SK-N-DZ (cell line): ENCODE results near the gene TMEM82.

Source experiments
- DNase-seq: peaks from one replicate; pipeline ENCODE4 v3.0.0-alpha.2; 2015; ENCODE audit warnings: low spot score

TMEM82 gene

GRCh38 chr1:15735304-15736037 lies 6.8 kb upstream of the TMEM82 start:
- DNase-seq: no peak

GRCh38 chr1:15736038-15736891 lies 6.0 kb upstream of the TMEM82 start, which contains the start of gene SLC25A34:
TSS of gene SLC25A34 (plus strand) at chr1:15736258. CDS start at chr1:15736486, 228 bp downstream.
- DNase-seq: peak; percentile 84

- DNase-seq: no peak
Observed at GRCh38 chr1:15736892-15737261, 5.4 kb upstream of the TMEM82 start.

GRCh38 chr1:15737324-15738319 lies 4.7 kb upstream of the TMEM82 start:
- DNase-seq: no peak

GRCh38 chr1:15738416-15739113 lies 3.7 kb upstream of the TMEM82 start:
- peak; percentile 36 for DNase-seq

DNA sequence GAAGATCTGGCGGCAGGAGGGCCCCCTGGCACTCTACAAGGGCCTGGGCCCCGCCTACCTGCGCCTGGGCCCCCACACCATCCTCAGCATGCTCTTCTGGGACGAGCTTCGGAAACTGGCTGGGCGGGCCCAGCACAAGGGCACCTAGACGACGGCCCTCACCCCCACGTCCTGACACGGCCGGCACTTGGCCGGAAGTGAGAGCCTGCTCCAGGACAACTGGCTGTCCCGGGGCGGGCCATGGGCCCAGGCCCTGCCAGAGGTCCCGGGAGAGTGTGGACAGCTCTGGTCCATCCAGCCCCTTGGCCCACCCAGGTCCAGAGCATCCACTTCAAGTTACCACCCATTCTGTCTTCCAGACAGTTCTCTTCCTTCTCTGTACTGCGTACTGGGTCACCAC lies 3.0 kb upstream of the TMEM82 start:
- DNase-seq: no peak

- no peak for DNase-seq
Observed at GRCh38 chr1:15739745-15740144, 2.6 kb upstream of the TMEM82 start.

GRCh38 chr1:15740924-15741850 lies 1.1 kb upstream of the TMEM82 start:
- DNase-seq: peak; percentile 64

DNA sequence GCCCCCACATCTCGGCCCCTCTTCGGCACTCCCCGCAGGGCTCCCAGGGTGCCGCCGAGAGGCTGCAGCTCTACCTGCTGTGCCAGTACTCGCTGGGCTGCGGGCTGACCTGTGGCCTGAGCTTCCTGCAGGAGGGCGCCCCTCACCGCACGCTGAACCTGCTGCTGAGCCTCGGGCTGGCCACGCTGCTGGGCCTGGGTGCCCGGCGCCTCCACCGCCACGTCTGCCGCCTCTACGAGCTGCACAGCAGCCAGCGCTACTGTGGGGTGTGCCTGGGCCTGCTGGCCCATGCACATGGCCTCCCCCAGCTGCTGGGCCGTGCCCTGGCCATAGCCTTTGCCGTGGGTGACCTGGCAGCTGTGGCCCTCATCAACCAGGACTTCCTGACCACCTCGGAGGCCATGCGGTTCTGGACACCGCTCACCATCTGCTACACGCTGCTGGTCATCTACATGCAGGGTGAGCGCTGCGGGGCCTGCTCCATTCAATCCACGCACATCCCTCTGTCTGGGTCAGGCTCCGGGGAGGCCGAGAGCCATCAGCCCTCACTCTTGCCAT lies 1.9 kb downstream of the TMEM82 start:
- no peak for DNase-seq

DNA sequence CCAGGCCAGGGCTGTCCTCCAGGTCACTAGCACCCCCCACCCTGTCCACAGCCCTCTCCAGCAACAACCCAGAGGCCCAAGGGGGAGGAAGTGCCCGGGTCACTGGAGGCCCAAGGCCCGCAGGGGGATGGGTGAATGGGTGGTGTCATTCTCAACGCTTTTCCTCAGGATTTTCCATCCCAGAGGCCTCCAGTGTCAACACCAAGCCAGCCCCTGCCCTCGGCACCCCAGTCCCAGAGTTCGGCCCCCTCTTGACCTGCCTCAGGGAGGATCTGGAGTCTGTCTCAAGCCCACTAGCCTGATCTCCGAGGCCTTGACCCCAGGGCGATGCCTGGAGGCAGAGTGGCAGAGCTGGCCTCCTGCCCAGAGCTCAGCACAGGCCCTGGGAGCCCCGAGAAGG lies 5.1 kb downstream of the TMEM82 start:
- DNase-seq: no peak

- no peak for DNase-seq
Observed at GRCh38 chr1:15748264-15748663, 6.0 kb downstream of the TMEM82 start.

DNA sequence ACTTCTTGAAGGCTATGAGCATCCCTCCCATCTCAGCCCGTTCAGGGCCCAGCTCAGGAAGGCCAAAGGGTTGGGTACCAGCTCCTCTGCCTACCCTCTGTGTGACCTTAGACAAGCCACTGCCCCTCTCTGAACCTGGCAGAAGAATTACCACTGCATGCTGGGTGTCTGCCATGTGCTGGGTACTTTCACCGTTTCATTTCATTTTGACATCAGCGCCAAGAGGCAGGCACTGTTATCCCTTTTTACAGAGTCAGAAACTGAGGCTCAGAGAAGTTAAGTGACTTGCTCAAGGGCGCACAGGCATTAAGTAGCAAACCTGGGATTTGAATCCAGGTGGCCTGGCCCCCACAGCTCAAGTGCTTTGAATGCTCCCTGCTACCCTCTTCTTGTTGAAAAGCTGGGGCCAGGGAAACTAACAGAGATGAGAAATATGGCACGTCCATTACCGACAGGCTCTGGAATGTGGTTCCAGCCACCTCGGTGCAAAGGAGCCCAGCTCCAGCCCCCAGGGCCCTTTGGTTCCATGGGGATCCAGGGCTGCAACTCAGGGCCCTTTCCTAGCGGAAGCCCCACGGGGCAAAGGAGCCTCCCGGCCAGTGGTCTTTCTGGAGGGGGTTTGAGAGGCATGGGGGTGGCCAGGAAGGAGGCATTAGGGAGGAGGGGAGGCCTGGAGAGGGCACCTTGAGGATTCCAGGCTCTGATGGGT lies 6.5 kb downstream of the TMEM82 start:
- DNase-seq: no peak

- no peak for DNase-seq
Observed at GRCh38 chr1:15749399-15750291, 7.3 kb downstream of the TMEM82 start.

GRCh38 chr1:15750924-15751323 lies 8.6 kb downstream of the TMEM82 start:
- DNase-seq: no peak

- DNase-seq: no peak
Observed at GRCh38 chr1:15751717-15752116, 9.4 kb downstream of the TMEM82 start.

DNA sequence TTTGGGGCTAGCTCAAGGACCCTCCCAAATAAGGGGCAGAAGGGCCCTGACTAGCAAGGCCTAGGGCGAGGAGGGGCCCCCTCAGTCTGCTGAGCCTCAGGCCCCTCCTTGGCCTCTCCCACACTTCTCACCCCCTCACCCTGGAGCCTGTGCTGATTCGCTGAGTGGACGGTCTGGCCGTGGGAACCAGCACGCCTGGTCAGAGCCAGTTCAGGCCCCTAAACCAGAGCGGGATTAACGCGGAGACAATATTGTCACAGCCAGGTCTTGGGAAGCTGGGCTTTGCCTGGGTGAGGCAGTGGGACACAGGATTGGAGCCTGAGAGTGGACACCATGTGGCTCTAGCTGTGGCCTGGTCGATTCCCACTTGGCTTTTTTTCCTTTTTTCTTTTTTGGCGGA lies 11.5 kb downstream of the TMEM82 start:
- no peak for DNase-seq

- no peak for DNase-seq
Observed at GRCh38 chr1:15755021-15755645, 12.8 kb downstream of the TMEM82 start.
